IPS-NIHi11 (cell line): ENCODE results near the gene ECSIT.
A peak's percentile ranks its signal among the peaks of the same experiment; 100 is the strongest.
"Not testable (repeated sequence)": the region's sequence is repeated elsewhere in the genome, so short reads cannot be mapped to it uniquely, and the experiment has no call there.

Experiments
- DNase-seq: peaks from one replicate; pipeline ENCODE4 v3.0.0; 2012; ENCODE audit warnings: mixed read lengths, low spot score

ECSIT gene

DNA sequence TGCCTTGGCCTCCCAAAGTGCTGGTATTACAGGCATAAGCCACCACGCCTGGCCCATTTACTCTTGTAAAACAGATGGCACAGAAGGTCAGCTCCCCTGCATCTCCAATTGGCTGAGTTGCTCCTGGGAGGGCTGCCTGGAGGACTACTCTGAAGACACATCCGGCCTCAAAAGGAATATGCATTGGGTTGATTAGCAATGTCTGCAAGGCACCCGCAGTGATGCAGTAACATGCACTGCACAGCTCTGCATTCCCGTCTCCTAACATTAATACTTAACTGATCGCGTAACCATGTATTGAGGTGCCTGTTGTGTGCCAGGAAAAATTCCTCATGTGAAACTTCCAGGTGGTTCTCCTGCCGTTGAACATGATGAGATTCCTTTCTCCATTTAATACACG lies 53.1 kb downstream of the ECSIT start:
- DNase-seq = no peak

DNA sequence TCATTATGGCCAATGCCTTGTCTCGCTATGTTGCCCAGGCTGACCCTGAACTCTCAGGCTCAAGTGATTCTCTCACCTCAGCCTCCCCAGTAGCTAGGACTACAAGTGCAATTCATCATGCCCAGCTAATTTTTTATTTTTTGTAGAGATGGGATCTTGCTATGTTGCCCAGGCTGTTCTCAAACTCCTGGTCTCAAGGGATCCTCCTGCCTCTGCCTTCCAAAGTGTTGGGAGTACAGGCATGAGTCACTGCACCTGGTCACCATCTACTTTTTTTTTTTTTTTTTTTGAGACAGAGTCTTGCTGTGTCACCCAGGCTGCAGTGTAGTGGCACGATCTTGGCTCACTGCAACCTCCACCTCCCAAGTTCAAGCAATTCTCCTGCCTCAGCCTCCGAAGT lies 53.6 kb downstream of the ECSIT start:
- DNase-seq = not testable (repeated sequence)

GRCh38 chr19:11473725-11474124 lies 55.2 kb downstream of the ECSIT start:
- DNase-seq = no peak

- DNase-seq = not testable (repeated sequence)
These were observed 60.6 kb downstream of the ECSIT start for GRCh38 chr19:11468266-11468845.

GRCh38 chr19:11465600-11465999 lies 63.3 kb downstream of the ECSIT start:
- DNase-seq = peak; percentile 61

DNA sequence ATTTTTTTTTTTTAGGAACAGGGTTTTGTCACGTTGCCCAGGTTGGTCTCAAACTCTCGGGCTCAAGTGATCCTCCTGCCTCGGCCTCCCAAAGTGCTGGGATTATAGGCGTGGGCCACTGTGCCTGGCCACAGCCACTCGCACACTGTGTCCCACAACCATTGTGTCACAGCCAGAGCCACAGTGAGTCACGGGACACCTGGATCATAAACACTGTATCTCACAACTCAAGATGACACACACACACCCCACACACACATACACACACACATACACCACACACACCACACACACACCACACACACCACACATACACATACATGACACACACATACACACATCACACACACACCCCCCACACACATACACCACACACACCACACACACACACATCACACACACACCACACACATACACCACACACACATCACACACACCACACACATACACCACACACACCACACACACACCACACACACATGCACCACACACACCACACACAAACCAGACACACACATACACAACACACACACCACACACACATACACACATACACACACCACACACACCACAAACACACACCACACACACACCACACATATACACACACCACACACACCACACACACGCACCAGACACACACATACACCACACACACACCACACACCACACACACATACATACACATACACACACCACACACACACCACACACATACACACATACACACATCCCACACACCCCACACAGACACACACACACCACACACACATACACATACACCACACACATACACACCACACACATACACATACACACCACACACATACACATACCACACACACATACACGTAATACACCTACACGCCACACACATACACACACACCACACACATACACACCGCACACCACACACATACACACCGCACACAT lies 64.3 kb downstream of the ECSIT start:
- DNase-seq = no peak

- DNase-seq = peak; percentile 3
These were observed 65.5 kb downstream of the ECSIT start for GRCh38 chr19:11463391-11463790.

GRCh38 chr19:11461453-11461852 lies 67.5 kb downstream of the ECSIT start:
- DNase-seq = no peak

- DNase-seq = peak; percentile 54
These were observed 68.7 kb downstream of the ECSIT start for GRCh38 chr19:11460207-11460606.

DNA sequence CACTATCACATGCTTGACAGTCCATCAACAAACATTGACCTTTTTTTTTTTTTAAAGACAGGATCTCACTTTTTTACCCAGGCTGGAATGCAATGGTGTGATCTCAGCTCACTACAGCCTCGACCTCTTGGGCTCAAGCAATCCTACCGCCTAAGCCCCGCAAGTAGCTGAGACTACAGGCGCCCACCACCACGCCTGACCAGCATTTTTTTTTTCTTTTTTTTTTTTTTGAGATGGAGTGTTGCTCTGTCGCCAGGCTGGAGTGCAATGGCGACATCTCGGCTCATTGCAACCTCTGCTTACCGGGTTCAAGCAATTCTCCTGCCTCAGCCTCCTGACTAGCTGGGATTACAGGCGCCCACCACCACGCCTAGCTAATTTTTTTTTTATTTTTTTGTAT lies 70.0 kb downstream of the ECSIT start:
- not testable (repeated sequence) for DNase-seq

DNA sequence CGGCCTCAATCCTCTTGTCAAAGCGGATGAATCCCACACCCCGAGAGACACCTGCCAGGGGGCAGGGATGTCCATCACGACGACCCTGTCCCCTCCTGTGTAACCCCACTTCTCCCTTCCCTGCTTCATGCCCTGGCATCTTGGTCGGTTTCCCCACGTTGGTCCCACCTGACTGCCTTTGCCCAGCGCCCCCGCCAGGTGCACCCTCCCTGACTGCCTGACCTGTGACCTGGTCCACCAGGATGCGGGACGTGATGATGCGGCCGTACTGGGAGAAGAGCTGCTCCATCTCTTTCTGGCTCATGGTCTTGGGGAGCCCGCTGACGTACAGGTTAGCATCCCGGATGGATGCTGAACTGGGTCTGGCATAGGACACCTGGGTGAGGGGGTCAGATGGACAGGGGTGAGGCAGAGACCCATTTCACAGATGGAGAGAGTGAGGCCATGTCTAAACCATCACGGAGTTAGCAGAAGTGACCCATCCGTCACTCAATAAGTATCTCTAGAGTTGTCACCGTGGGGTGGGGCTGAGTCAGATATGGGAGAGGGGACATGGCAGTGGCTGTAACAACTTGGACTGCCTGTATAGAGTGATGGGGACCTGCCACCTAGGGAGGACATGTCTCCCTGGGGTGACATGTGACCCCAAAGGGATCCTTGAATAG lies 70.6 kb downstream of the ECSIT start:
- no peak for DNase-seq

GRCh38 chr19:11457831-11458230 lies 71.1 kb downstream of the ECSIT start:
- no peak for DNase-seq

GRCh38 chr19:11457115-11457514 lies 71.8 kb downstream of the ECSIT start:
- DNase-seq = peak; percentile 58

DNA sequence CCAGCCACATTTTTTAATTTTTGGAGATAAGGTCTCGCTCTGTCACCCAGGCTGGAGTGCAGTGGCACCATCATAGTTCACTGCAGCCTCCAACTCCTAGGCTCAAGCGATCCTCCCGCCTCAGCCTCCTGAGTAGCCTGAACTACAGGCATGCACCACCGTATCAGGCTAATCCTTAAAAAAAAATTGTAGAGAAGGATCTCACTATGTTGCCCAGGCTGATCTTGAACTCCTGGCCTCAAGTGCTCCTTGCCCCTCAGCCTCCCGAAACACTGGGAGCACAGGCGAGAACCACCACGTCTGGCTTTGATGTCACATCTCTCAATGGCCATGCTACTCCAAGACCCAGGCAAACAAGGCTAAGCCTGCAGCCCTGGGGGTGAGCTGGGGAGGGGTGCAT lies 72.3 kb downstream of the ECSIT start:
- DNase-seq = no peak
